Natural killer cell (primary cell): ENCODE data around the gene TRIM2. TPM values are rescaled to one million over a fixed set of nuclear protein-coding genes. Genes with fewer than 3 reads are reported as not detected.

Experiments
- ATAC-seq, 3 donors: fragments of 150-1000 bp in 2 of 3; fragments of 200-7000 bp in 1 of 3; cut with Tn5 transposase; 1 replicate in 1 of 3; 2 replicates in 2 of 3; pipeline ENCODE4 v1.10.0; 2021; ENCODE audit warnings: mild to moderate bottlenecking in 2 of 3, moderate library complexity in 2 of 3
- DNase-seq, 2 donors: peaks; one replicate each; pipeline versions ENCODE4 v3.0.0 to v3.0.0-alpha.2; 2013 to 2021; ENCODE audit warnings: mixed read lengths in 1 of 2
- H3K27ac ChIP-seq: one replicate; pipeline ENCODE4 v1.5.1; 2013; ENCODE audit warnings: mild to moderate bottlenecking, low read length
- H3K27me3 ChIP-seq: one replicate; pipeline ENCODE4 v1.6.1; 2013; ENCODE audit warnings: low read length; ENCODE audit not compliant: control insufficient read depth, insufficient read depth
- H3K36me3 ChIP-seq: one replicate; pipeline ENCODE4 v1.6.1; 2013; ENCODE audit warnings: low read length; ENCODE audit not compliant: control insufficient read depth, insufficient read depth
- H3K4me1 ChIP-seq: one replicate; pipeline ENCODE4 v1.6.1; 2013; ENCODE audit warnings: low read length; ENCODE audit not compliant: control insufficient read depth, insufficient read depth
- H3K4me3 ChIP-seq: one replicate; pipeline ENCODE4 v1.5.1; 2013; ENCODE audit warnings: low read length
- H3K9me3 ChIP-seq: one replicate; pipeline ENCODE4 v1.6.1; 2013; ENCODE audit warnings: low read length; ENCODE audit not compliant: control insufficient read depth, insufficient read depth
- H3K27ac Mint-ChIP-seq, 2 donors: one replicate each; pipeline ENCODE4 v1.8.0; 2022; ENCODE audit warnings: mild to moderate bottlenecking in 2 of 2, mixed read lengths in 2 of 2, moderate library complexity in 1 of 2
- H3K27me3 Mint-ChIP-seq, 2 donors: one replicate each; pipeline ENCODE4 v1.8.0; 2022; ENCODE audit warnings: low read depth in 2 of 2, mixed read lengths in 2 of 2
- H3K36me3 Mint-ChIP-seq: one replicate; pipeline ENCODE4 v1.8.0; 2022; ENCODE audit warnings: mixed read lengths
- H3K4me1 Mint-ChIP-seq, 2 donors: one replicate each; pipeline ENCODE4 v1.8.0; 2022; ENCODE audit warnings: mixed read lengths in 2 of 2
- H3K4me3 Mint-ChIP-seq: one replicate; pipeline ENCODE4 v1.8.0; 2022; ENCODE audit warnings: mild to moderate bottlenecking, moderate library complexity, mixed read lengths
- H3K9me3 Mint-ChIP-seq, 2 donors: one replicate each; pipeline ENCODE4 v1.8.0; 2022; ENCODE audit warnings: mixed read lengths in 2 of 2
- WGBS: methylation state at CpG from one replicate; pipeline ENCODE4 v1.1.7; 2013; ENCODE audit warnings: missing lambda C conversion rate; ENCODE audit not compliant: insufficient coverage; 5-methylcytosine and 5-hydroxymethylcytosine counted together
- intact Hi-C: fragments of 100-400 bp; cut with micrococcal nuclease; formaldehyde crosslinking; loops from one replicate; pipeline ENCODE4 v1.14.2; 2022
- total RNA-seq, 4 donors: library from RNA; stranded (reverse); fragments of 120-200 nt in 1 of 4; gene quantifications; one replicate each; pipeline versions ENCODE4 v1.2.3 to v1.2.4, GENCODE V29; 2013 to 2022
- TF ChIP-seq, protein P1 (sequence below): fragments of 200-600 bp; IDR thresholded peaks from one replicate; pipeline ENCODE4 v1.8.0; 2022; ENCODE audit warnings: antibody characterized with exemption

Gene TRIM2
- total RNA-seq, 3 donors from 2014 or later (not counting 1 experiment from before 2014, with no cell fraction given), result 0.11 TPM; not detected in 2

DNA sequence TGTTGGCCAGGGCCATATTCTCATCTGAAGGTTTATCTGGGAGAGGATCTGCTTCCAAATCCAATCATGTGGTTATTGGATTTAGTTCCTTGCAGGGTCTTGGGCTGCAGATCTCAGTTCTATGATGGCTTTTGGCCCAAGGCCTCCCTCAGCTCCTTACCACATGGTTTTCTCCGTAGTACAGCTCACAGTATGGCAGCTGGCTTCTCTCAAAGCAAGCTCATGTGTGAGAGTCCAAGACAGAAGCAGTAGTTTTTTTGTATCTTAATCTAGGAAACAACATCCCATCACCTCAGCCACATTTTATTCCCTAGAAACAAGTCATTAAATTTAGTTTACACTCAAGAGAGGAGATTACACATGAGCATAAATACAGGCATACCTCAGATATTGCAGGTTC is 164.8 kb downstream of the TRIM2 start:
- WGBS, result 100% methylated on average over 1 of the region's 1 CpG
- Histone ChIP-seq H3K36me3 (no peaks in the 10 kb centered on the region), H3K9me3 (no peaks in the 10 kb centered on the region), H3K27ac (no peak overlapping the region), H3K4me3 (no peak overlapping the region), H3K4me1 (no peaks in the 10 kb centered on the region), H3K27me3 (no peaks in the 10 kb centered on the region)
- Mint-ChIP-seq H3K27ac (no peak overlapping the region), H3K4me1 (no peaks in the 10 kb centered on the region), H3K4me3 (no peak overlapping the region), H3K27me3 (no peaks in the 10 kb centered on the region), H3K36me3 (peaks cover 9% of the 10 kb centered on the region), H3K9me3 (peaks cover 0 to 6% of the 10 kb centered on the region in 2 donors)
- DNase-seq (no peak), ATAC-seq (no peak)
- intact Hi-C loops, result no loop called here
- TF ChIP-seq, protein P1, sequence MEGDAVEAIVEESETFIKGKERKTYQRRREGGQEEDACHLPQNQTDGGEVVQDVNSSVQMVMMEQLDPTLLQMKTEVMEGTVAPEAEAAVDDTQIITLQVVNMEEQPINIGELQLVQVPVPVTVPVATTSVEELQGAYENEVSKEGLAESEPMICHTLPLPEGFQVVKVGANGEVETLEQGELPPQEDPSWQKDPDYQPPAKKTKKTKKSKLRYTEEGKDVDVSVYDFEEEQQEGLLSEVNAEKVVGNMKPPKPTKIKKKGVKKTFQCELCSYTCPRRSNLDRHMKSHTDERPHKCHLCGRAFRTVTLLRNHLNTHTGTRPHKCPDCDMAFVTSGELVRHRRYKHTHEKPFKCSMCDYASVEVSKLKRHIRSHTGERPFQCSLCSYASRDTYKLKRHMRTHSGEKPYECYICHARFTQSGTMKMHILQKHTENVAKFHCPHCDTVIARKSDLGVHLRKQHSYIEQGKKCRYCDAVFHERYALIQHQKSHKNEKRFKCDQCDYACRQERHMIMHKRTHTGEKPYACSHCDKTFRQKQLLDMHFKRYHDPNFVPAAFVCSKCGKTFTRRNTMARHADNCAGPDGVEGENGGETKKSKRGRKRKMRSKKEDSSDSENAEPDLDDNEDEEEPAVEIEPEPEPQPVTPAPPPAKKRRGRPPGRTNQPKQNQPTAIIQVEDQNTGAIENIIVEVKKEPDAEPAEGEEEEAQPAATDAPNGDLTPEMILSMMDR, result no peak

DNA sequence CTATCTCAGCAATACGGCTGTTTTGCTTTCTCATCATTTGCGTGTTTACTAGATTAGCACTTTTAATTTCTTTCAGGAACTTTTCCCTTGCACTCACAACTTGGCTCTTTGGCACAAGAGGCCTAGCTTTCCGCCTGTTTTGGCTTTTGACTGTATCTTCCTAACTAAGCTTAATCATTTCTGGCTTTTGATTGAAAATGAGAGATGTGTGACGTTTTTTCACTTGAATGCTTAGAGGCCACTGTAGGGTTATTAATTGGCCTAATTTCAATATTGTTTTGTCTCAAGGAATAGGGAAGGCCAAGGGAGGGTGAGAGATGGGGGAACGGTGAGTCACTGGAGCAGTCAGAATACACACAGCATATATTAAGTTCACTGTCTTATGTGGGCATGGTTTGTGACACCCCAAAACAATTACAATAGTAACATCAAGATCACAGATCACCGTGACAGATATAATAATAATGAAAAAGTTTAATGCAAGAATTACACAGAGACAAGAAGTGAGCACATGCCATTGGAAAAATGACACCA is 167.5 kb downstream of the TRIM2 start:
- no peaks in the 10 kb centered on the region for H3K36me3 ChIP-seq
- Mint-ChIP-seq H3K4me1 (no peaks in the 10 kb centered on the region), H3K36me3 (peaks cover 9% of the 10 kb centered on the region), H3K4me3 (no peak overlapping the region), H3K9me3 (peaks cover 0 to 6% of the 10 kb centered on the region in 2 donors), H3K27me3 (no peaks in the 10 kb centered on the region), H3K27ac (no peak overlapping the region)
- no peaks in the 10 kb centered on the region for H3K9me3 ChIP-seq
- no peak for DNase-seq
- no peaks in the 10 kb centered on the region for H3K4me1 ChIP-seq
- WGBS, result 84% methylated on average over 4 of the region's 6 CpGs
- H3K27ac ChIP-seq, result no peak overlapping the region
- H3K27me3 ChIP-seq, result no peaks in the 10 kb centered on the region
- intact Hi-C loops, result no loop called here
- H3K4me3 ChIP-seq, result no peak overlapping the region
- no peak for ATAC-seq
- TF ChIP-seq, protein P1, result no peak

DNA sequence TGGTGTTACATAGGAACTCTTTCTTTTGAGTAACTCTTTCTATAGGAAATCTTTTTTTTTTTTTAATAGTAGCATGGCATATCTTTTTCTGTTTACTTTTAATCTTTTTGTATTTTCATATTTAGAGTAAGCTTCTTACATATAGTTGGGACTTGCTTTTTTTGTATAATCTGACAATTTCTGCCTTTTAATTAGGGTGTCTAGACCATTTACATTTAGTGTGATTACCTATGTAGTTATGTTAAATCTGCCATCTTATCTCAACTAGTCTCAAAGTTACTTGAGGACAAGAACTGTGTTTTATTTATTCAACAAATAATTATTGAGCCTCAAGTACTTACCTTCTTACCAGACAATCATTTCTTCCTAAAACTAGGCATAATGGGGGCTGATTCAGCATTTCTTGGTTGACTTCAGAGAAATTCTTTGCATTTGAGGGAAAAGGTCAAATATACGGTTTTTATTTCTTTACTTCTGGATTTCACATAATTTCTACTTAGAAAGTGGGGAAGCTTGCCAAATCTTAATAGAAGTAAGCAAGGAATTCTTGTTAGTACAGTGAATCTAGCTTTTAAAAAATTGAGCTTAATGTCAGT is 168.8 kb downstream of the TRIM2 start:
- Mint-ChIP-seq H3K9me3 (peaks cover 0 to 6% of the 10 kb centered on the region in 2 donors), H3K27ac (no peak overlapping the region), H3K4me3 (no peak overlapping the region), H3K4me1 (no peaks in the 10 kb centered on the region), H3K27me3 (no peaks in the 10 kb centered on the region), H3K36me3 (peaks cover 9% of the 10 kb centered on the region)
- Histone ChIP-seq H3K4me3 (no peak overlapping the region), H3K36me3 (no peaks in the 10 kb centered on the region), H3K27me3 (no peaks in the 10 kb centered on the region), H3K27ac (no peak overlapping the region), H3K4me1 (no peaks in the 10 kb centered on the region), H3K9me3 (no peaks in the 10 kb centered on the region)
- TF ChIP-seq, protein P1, result no peak
- DNase-seq (no peak), ATAC-seq (no peak)
- WGBS, result no CpG with 5 or more reads among the region's 1 CpG
- intact Hi-C loops, result no loop called here

DNA sequence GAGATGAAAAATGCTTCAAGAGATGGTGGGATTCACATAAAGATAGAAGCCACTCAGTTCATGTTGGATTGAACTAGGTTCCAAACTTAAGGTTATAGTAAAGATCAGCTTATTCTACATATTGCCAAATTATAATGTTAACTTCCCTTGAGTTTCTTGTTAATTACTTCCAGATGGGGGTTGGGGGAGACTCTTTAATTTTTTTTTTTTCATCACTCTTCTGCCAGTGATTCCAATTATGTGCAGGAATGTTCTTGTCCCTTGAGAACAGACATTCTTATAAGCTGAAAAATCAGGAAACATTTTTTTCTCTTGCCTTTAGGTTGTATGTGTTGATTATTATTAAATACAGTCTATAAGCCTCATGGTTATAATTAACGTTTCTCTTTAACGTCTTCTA is 170.2 kb downstream of the TRIM2 start:
- Histone ChIP-seq H3K4me3 (no peak overlapping the region), H3K9me3 (no peaks in the 10 kb centered on the region), H3K4me1 (no peaks in the 10 kb centered on the region), H3K27ac (no peak overlapping the region), H3K27me3 (no peaks in the 10 kb centered on the region), H3K36me3 (no peaks in the 10 kb centered on the region)
- no peak for DNase-seq
- H3K4me1 Mint-ChIP-seq, result peaks cover 0 to 4% of the 10 kb centered on the region in 2 donors
- intact Hi-C loops, result no loop called here
- no peak overlapping the region for H3K27ac Mint-ChIP-seq
- WGBS, result 100% methylated on average over 2 of the region's 2 CpGs
- H3K9me3 Mint-ChIP-seq, result peaks cover 0 to 6% of the 10 kb centered on the region in 2 donors
- peaks cover 9% of the 10 kb centered on the region for H3K36me3 Mint-ChIP-seq
- ATAC-seq, result no peak
- TF ChIP-seq, protein P1, result no peak
- no peak overlapping the region for H3K4me3 Mint-ChIP-seq
- H3K27me3 Mint-ChIP-seq, result no peaks in the 10 kb centered on the region
